Transverse colon (tissue), 4 donors: ENCODE results near the gene PUM1. TPM values are rescaled to one million over a fixed set of nuclear protein-coding genes. Genes with fewer than 3 reads are reported as not detected.

Experiments used
- DNase-seq: peaks from one replicate; pipeline ENCODE4 v3.0.0-alpha.2; 2019
- H3K27ac ChIP-seq, 4 donors: fragments of 200-600 bp; sonication (generic); 2 replicates each; pipeline ENCODE4 v1.5.1; 2016 to 2018; ENCODE audit warnings: inconsistent platforms in 4 of 4
- H3K27me3 ChIP-seq: fragments of 200-600 bp; sonication (generic); 2 replicates; pipeline ENCODE4 v1.5.1; 2017; ENCODE audit warnings: inconsistent platforms
- H3K36me3 ChIP-seq, 4 donors: fragments of 200-600 bp; sonication (generic); 2 replicates each; pipeline ENCODE4 v1.5.1; 2017 to 2019; ENCODE audit warnings: inconsistent platforms in 4 of 4
- H3K4me1 ChIP-seq, 4 donors: fragments of 200-600 bp; sonication (generic); 2 replicates each; pipeline ENCODE4 v1.5.1; 2017 to 2020; ENCODE audit warnings: inconsistent platforms in 4 of 4
- H3K4me3 ChIP-seq, 4 donors: fragments of 200-600 bp; sonication (generic); 1 replicate in 1 of 4; 2 replicates in 3 of 4; pipeline versions ENCODE4 v1.5.1 to v1.6.1; 2017 to 2019; ENCODE audit warnings: inconsistent platforms in 4 of 4
- H3K9me3 ChIP-seq, 2 donors: fragments of 200-600 bp; sonication (generic); 2 replicates each; pipeline ENCODE4 v1.5.1; 2017 to 2019; ENCODE audit warnings: inconsistent platforms in 2 of 2
- CTCF ChIP-seq, 5 experiments: fragments of 200-600 bp in 3 of 5; fragments of 450-650 bp in 2 of 5; sonication (generic) in 3 of 5; IDR thresholded peaks; 1 replicate in 2 of 5; 2 replicates in 3 of 5; pipeline ENCODE4 v1.5.1; 2016 to 2017; ENCODE audit warnings: antibody characterized with exemption in 5 of 5, inconsistent platforms in 3 of 5, mild to moderate bottlenecking in 2 of 5, moderate library complexity in 1 of 5
- EP300 ChIP-seq: sonication (generic); formaldehyde crosslinking; IDR thresholded peaks from one replicate; pipeline ENCODE4 v1.6.1; 2017; ENCODE audit warnings: antibody characterized with exemption, low read depth
- POLR2A ChIP-seq: fragments of 450-650 bp; IDR thresholded peaks from one replicate; pipeline ENCODE4 v1.6.1; 2016; ENCODE audit warnings: antibody characterized with exemption, mild to moderate bottlenecking, moderate library complexity
- POLR2AphosphoS5 ChIP-seq, 3 donors: sonication (generic); formaldehyde crosslinking; IDR thresholded peaks; one replicate each; pipeline ENCODE4 v1.6.1; 2016; ENCODE audit warnings: antibody characterized with exemption in 3 of 3
- WGBS, 2 donors: methylation state at CpG; one replicate each; pipeline ENCODE4 v1.1.5; 2018; ENCODE audit warnings: low coverage in 1 of 2; 5-methylcytosine and 5-hydroxymethylcytosine counted together
- in situ Hi-C, 4 donors: fragments of 200-750 bp; cut with MboI; loops; one replicate each; pipeline versions ENCODE4 v1.15.0 to v1.15.1; 2017; ENCODE audit warnings: low sequenced_read_pairs in 3 of 4, low pct_ligation_motif_present in 1 of 4, low pct_unique_long_range_greater_than_20kb in 1 of 4
- intact Hi-C: fragments of 100-400 bp; cut with DNase I; formaldehyde crosslinking; loops from one replicate; pipeline ENCODE4 v1.15.1; 2023; ENCODE audit warnings: low total_unique reads
- total RNA-seq, 4 donors: library from RNA; depleted of rRNA; stranded (reverse); fragments of >200 nt; gene quantifications; one replicate each; pipeline ENCODE4 v1.1.0, GENCODE V29; 2016

PUM1 gene
- total RNA-seq, 4 donors from 2014 or later: 73.6 to 201 (median 78.5) TPM

GRCh38 chr1:30900486-30900885, 165.0 kb downstream of the PUM1 start:
- intact Hi-C loops: no loop called here
- peaks cover 17 to 39% (median 29%) of the 10 kb centered on the region in 4 donors for H3K4me1 ChIP-seq
- no peaks in the 10 kb centered on the region for H3K27me3 ChIP-seq
- peak overlapping the region in 3 of 4 donors; percentile 76 to 85 (median 81) for H3K27ac ChIP-seq
- H3K9me3 ChIP-seq: no peaks in the 10 kb centered on the region
- TF ChIP-seq CTCF (IDR thresholded peaks at IDR 0.05) (no peak), POLR2A (no peak), EP300 (no peak), POLR2AphosphoS5 (IDR thresholded peaks at IDR 0.05) (no peak)
- WGBS, 2 donors: 84% methylated on average over 6 of the region's 6 CpGs; no CpG with 5 or more reads in 1 of the 2 donors
- no peak overlapping the region for H3K4me3 ChIP-seq
- no peak for DNase-seq
- in situ Hi-C loops: no loop called here
- no peaks in the 10 kb centered on the region for H3K36me3 ChIP-seq

GRCh38 chr1:30899577-30900389, 165.7 kb downstream of the PUM1 start:
- no peaks in the 10 kb centered on the region for H3K27me3 ChIP-seq
- H3K4me3 ChIP-seq: no peak overlapping the region
- intact Hi-C loops: no loop called here
- no peak for TF ChIP-seq EP300
- TF ChIP-seq POLR2AphosphoS5 (IDR thresholded peaks at IDR 0.05): no peak
- TF ChIP-seq POLR2A: no peak
- TF ChIP-seq CTCF (IDR thresholded peaks at IDR 0.05): no peak
- H3K4me1 ChIP-seq: peaks cover 17 to 44% (median 32%) of the 10 kb centered on the region in 4 donors
- no peak for DNase-seq
- no peaks in the 10 kb centered on the region for H3K36me3 ChIP-seq
- peak overlapping the region in 2 of 4 donors; percentile 26 to 85 for H3K27ac ChIP-seq
- in situ Hi-C loops: no loop called here
- no peaks in the 10 kb centered on the region for H3K9me3 ChIP-seq
- whole genome bisulfite sequencing, 2 donors: 72 to 83% methylated on average over 3 to 13 of the region's 13 CpGs

- intact Hi-C loops (no loop called here), in situ Hi-C loops (no loop called here)
- peaks cover 17 to 40% (median 36%) of the 10 kb centered on the region in 4 donors for H3K4me1 ChIP-seq
- no peak for DNase-seq
- H3K9me3 ChIP-seq: no peaks in the 10 kb centered on the region
- H3K27me3 ChIP-seq: no peaks in the 10 kb centered on the region
- H3K4me3 ChIP-seq: no peak overlapping the region
- TF ChIP-seq POLR2AphosphoS5 (IDR thresholded peaks at IDR 0.05): no peak
- TF ChIP-seq CTCF (IDR thresholded peaks at IDR 0.05): no peak
- 83% methylated on average over 10 of the region's 10 CpGs; no CpG with 5 or more reads in 1 of the 2 donors for WGBS, 2 donors
- H3K27ac ChIP-seq: peak overlapping the region in 3 of 4 donors; percentile 32 to 93 (median 67)
- no peaks in the 10 kb centered on the region for H3K36me3 ChIP-seq
Observed at GRCh38 chr1:30898031-30898815, 167.3 kb downstream of the PUM1 start.

- in situ Hi-C loops (no loop called here), intact Hi-C loops (no loop called here)
- Histone ChIP-seq H3K4me1 (peaks cover 10 to 34% (median 27%) of the 10 kb centered on the region in 4 donors), H3K4me3 (no peak overlapping the region), H3K36me3 (no peaks in the 10 kb centered on the region), H3K27ac (peak overlapping the region; percentile 53 to 93 (median 70)), H3K27me3 (no peaks in the 10 kb centered on the region), H3K9me3 (no peaks in the 10 kb centered on the region)
- DNase-seq: no peak
- TF ChIP-seq EP300: no peak
- TF ChIP-seq POLR2AphosphoS5 (IDR thresholded peaks at IDR 0.05): no peak
- TF ChIP-seq CTCF (IDR thresholded peaks at IDR 0.05): no peak
- TF ChIP-seq POLR2A: no peak
- 63 to 69% methylated on average over 2 of the region's 2 CpGs for WGBS, 2 donors
Observed at GRCh38 chr1:30896905-30897304, 168.6 kb downstream of the PUM1 start.
